ENCODE data around the gene CEP250.

GRCh38 chr20:35492352-35492751 lies 37.0 kb downstream of the CEP250 start:
- no peak for TF ChIP-seq CTCF (IDR thresholded peaks at IDR 0.05; ENCODE audit: low read depth, low read length, poor library complexity, severe bottlenecking)
- TF ChIP-seq EZH2phosphoT487 (IDR thresholded peaks at IDR 0.05; ENCODE audit: borderline replicate concordance, low read length): no peak

Data from DOHH2 (cell line).